Body of pancreas (tissue), 4 donors: ENCODE data around the gene GIT1. TPM values are rescaled to one million over a fixed set of nuclear protein-coding genes. Genes with fewer than 3 reads are reported as not detected.

Source experiments
- ATAC-seq: fragments of 150-250 bp; one replicate; pipeline ENCODE4 v1.9.1; 2016
- DNase-seq, 4 donors: peaks; one replicate each; pipeline ENCODE4 v3.0.0-alpha.2; 2019
- H3K27ac ChIP-seq, 4 donors: fragments of 200-600 bp; sonication (generic); 1 replicate in 3 of 4; 2 replicates in 1 of 4; pipeline versions ENCODE4 v1.5.1 to v1.6.1; 2016 to 2019; ENCODE audit warnings: mild to moderate bottlenecking in 1 of 4, mixed read lengths in 1 of 4, moderate library complexity in 1 of 4
- H3K27me3 ChIP-seq, 2 donors: fragments of 200-600 bp; sonication (generic); one replicate each; pipeline ENCODE4 v1.6.0; 2016; ENCODE audit warnings: mild to moderate bottlenecking in 1 of 2
- H3K36me3 ChIP-seq, 2 donors: fragments of 200-600 bp; sonication (generic); replicated peaks in 1 of 2; 2 replicates each; pipeline ENCODE4 v1.5.1; 2016; ENCODE audit warnings: low read depth in 2 of 2; ENCODE audit not compliant: insufficient read depth in 1 of 2
- H3K4me1 ChIP-seq: fragments of 200-600 bp; sonication (generic); one replicate; pipeline ENCODE4 v1.6.0; 2016
- H3K4me3 ChIP-seq, 2 donors: fragments of 200-600 bp; sonication (generic); 1 replicate in 1 of 2; 2 replicates in 1 of 2; pipeline ENCODE4 v1.5.1; 2016 to 2019
- H3K9me3 ChIP-seq, 3 donors: fragments of 200-600 bp; sonication (generic); 1 replicate in 2 of 3; 2 replicates in 1 of 3; pipeline ENCODE4 v1.5.1; 2016
- CTCF ChIP-seq, 7 experiments: fragments of 450-650 bp in 4 of 7; fragments of 200-600 bp in 3 of 7; sonication (generic) in 3 of 7; IDR thresholded peaks; one replicate each; pipeline ENCODE4 v1.5.1; 2016 to 2019; ENCODE audit warnings: antibody characterized with exemption in 7 of 7
- POLR2A ChIP-seq, 3 donors: fragments of 450-650 bp; IDR thresholded peaks; one replicate each; pipeline ENCODE4 v1.6.1; 2016; ENCODE audit warnings: antibody characterized with exemption in 3 of 3, mild to moderate bottlenecking in 2 of 3
- WGBS, 2 donors: methylation state at CpG; one replicate each; pipeline ENCODE4 v1.1.5; 2017; 5-methylcytosine and 5-hydroxymethylcytosine counted together
- intact Hi-C: fragments of 100-400 bp; cut with DNase I; formaldehyde crosslinking; loops from one replicate; pipeline ENCODE4 v1.15.1; 2023
- total RNA-seq, 2 donors: library from RNA; depleted of rRNA; stranded (reverse); fragments of >200 nt; gene quantifications; one replicate each; pipeline ENCODE4 v1.1.0, GENCODE V29; 2016

Gene GIT1
- total RNA-seq, 2 donors from 2014 or later = 26.7 to 34.3 TPM

- intact Hi-C loops = no loop called here
- DNase-seq (no peak), ATAC-seq (no peak)
- WGBS, 2 donors = 95 to 97% methylated on average over 1 of the region's 1 CpG
- H3K36me3 ChIP-seq = peaks cover 4 to 9% of the 10 kb centered on the region in 2 donors
- H3K27me3 ChIP-seq = no peaks in the 10 kb centered on the region
- TF ChIP-seq CTCF (IDR thresholded peaks at IDR 0.05) (no peak), POLR2A (IDR thresholded peaks at IDR 0.05) (no peak)
- H3K4me1 ChIP-seq = peaks cover 7% of the 10 kb centered on the region
- no peak overlapping the region for H3K27ac ChIP-seq
- H3K4me3 ChIP-seq = no peak overlapping the region
- no peaks in the 10 kb centered on the region for H3K9me3 ChIP-seq
These were observed 42.6 kb downstream of the GIT1 start for GRCh38 chr17:29546830-29547229.

- Histone ChIP-seq H3K4me3 (no peak overlapping the region), H3K36me3 (peaks cover 4 to 9% of the 10 kb centered on the region in 2 donors), H3K4me1 (peaks cover 7% of the 10 kb centered on the region), H3K27me3 (no peaks in the 10 kb centered on the region), H3K9me3 (no peaks in the 10 kb centered on the region), H3K27ac (no peak overlapping the region)
- intact Hi-C loops = no loop called here
- peak; percentile 86 for ATAC-seq
- DNase-seq = no peak
- 53 to 60% methylated on average over 1 of the region's 1 CpG for WGBS, 2 donors
- no peak for TF ChIP-seq CTCF (IDR thresholded peaks at IDR 0.05)
- no peak for TF ChIP-seq POLR2A (IDR thresholded peaks at IDR 0.05)
These were observed 43.4 kb downstream of the GIT1 start for GRCh38 chr17:29546085-29546484.

- no peaks in the 10 kb centered on the region for H3K27me3 ChIP-seq
- intact Hi-C loops = no loop called here
- 84 to 92% methylated on average over 4 of the region's 4 CpGs for WGBS, 2 donors
- H3K9me3 ChIP-seq = no peaks in the 10 kb centered on the region
- no peak overlapping the region for H3K27ac ChIP-seq
- H3K36me3 ChIP-seq = peaks cover 4 to 9% of the 10 kb centered on the region in 2 donors
- peaks cover 2% of the 10 kb centered on the region for H3K4me1 ChIP-seq
- ATAC-seq = no peak
- no peak for DNase-seq
- H3K4me3 ChIP-seq = no peak overlapping the region
- no peak for TF ChIP-seq POLR2A (IDR thresholded peaks at IDR 0.05)
- TF ChIP-seq CTCF (IDR thresholded peaks at IDR 0.05) = no peak
These were observed 45.4 kb downstream of the GIT1 start for GRCh38 chr17:29544066-29544465.

GRCh38 chr17:29533976-29534375 is 55.5 kb downstream of the GIT1 start:
- no peak for DNase-seq
- Histone ChIP-seq H3K27me3 (no peaks in the 10 kb centered on the region), H3K9me3 (no peaks in the 10 kb centered on the region), H3K27ac (no peak overlapping the region), H3K36me3 (peaks cover 5 to 20% of the 10 kb centered on the region in 2 donors), H3K4me3 (no peak overlapping the region), H3K4me1 (no peaks in the 10 kb centered on the region)
- intact Hi-C loops = loop anchor here (10.0 kb wide), 1 partner anchor 159 kb away; no protein-coding TSS in a partner anchor
- 92% methylated on average over 8 of the region's 8 CpGs for WGBS, 2 donors
- ATAC-seq = no peak
- TF ChIP-seq CTCF (IDR thresholded peaks at IDR 0.05) (no peak), POLR2A (IDR thresholded peaks at IDR 0.05) (no peak)

GRCh38 chr17:29526322-29526721 is 63.1 kb downstream of the GIT1 start:
- DNase-seq (no peak), ATAC-seq (no peak)
- Histone ChIP-seq H3K27ac (no peak overlapping the region), H3K36me3 (peaks cover 0 to 8% of the 10 kb centered on the region in 2 donors), H3K4me3 (no peak overlapping the region), H3K4me1 (no peaks in the 10 kb centered on the region), H3K9me3 (no peaks in the 10 kb centered on the region), H3K27me3 (no peaks in the 10 kb centered on the region)
- intact Hi-C loops = no loop called here
- 88 to 93% methylated on average over 3 of the region's 3 CpGs for WGBS, 2 donors
- TF ChIP-seq CTCF (IDR thresholded peaks at IDR 0.05) = no peak
- no peak for TF ChIP-seq POLR2A (IDR thresholded peaks at IDR 0.05)
